Mucosa of descending colon (tissue), 3 donors: ENCODE measurements around the gene ZNF385B. TPM values are rescaled to one million over a fixed set of nuclear protein-coding genes. Genes with fewer than 3 reads are reported as not detected.

Source experiments
- ATAC-seq: fragments of 200-7000 bp; cut with Tn5 transposase; one replicate; pipeline ENCODE4 v1.9.1; 2020; ENCODE audit warnings: mild to moderate bottlenecking, moderate library complexity
- DNase-seq, 3 donors: peaks; one replicate each; pipeline ENCODE4 v3.0.0-alpha.2; 2020
- H3K36me3 ChIP-seq: fragments of 200-600 bp; one replicate; pipeline ENCODE4 v1.8.0; 2021; ENCODE audit warnings: low read depth, mild to moderate bottlenecking
- H3K4me1 ChIP-seq: fragments of 200-600 bp; one replicate; pipeline ENCODE4 v1.8.0; 2021; ENCODE audit warnings: low read depth, mild to moderate bottlenecking
- H3K4me3 ChIP-seq: fragments of 200-600 bp; one replicate; pipeline ENCODE4 v1.8.0; 2021; ENCODE audit warnings: mild to moderate bottlenecking
- H3K9me3 ChIP-seq: fragments of 200-600 bp; one replicate; pipeline ENCODE4 v1.8.0; 2021; ENCODE audit warnings: mild to moderate bottlenecking
- intact Hi-C, 2 donors: fragments of 100-400 bp; cut with DNase I in 1 of 2; cut with micrococcal nuclease in 1 of 2; formaldehyde crosslinking; loops; one replicate each; pipeline versions ENCODE4 v1.11.0 to v1.11.1; 2022; cut with DNase I, micrococcal nuclease
- total RNA-seq, 3 donors: library from RNA; stranded (reverse); fragmentation: NEBNext Ultra II Directional in 2 of 3; extraction: Animal tissue kit (Norgen Biotek cat#: 25700) in 2 of 3; gene quantifications; one replicate each; pipeline versions ENCODE4 v1.2.1 to v1.2.4, GENCODE V29; 2021 to 2023
- TF ChIP-seq, protein P1 (sequence below): fragments of 200-600 bp; IDR thresholded peaks from one replicate; pipeline ENCODE4 v1.8.0; 2022; ENCODE audit warnings: antibody characterized with exemption, mild to moderate bottlenecking
- donor health status: DM: no; HTN: no; CAD: no; lungs with moderate emphysema.
- donor health status: DM: no; HTN: no; CAD: no.
- donor health status: DM: no; HTN: yes; CAD: no.

Gene ZNF385B
- total RNA-seq, 3 donors from 2014 or later: 1.2 to 2.2 (median 1.6) TPM

DNA sequence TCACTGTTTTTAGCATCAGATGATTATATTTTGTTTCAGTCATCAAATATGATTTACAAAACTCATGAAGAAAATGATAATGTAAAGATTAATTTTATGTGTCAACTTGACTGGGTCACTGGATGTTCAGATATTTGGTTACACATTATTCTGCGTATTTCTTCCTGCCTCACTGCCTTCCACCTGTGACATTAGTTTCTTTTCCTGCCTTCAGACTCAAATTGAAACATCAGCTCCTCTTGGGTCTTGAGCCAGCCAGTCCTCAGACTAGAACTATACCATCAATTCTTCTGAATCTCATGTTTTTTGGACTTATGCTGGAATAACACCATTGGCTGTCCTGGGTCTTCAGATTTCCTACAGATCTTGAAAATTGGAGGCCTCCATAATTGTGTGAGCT is 96.7 kb downstream of the ZNF385B start:
- intact Hi-C loops: no loop called here
- TF ChIP-seq, protein P1, sequence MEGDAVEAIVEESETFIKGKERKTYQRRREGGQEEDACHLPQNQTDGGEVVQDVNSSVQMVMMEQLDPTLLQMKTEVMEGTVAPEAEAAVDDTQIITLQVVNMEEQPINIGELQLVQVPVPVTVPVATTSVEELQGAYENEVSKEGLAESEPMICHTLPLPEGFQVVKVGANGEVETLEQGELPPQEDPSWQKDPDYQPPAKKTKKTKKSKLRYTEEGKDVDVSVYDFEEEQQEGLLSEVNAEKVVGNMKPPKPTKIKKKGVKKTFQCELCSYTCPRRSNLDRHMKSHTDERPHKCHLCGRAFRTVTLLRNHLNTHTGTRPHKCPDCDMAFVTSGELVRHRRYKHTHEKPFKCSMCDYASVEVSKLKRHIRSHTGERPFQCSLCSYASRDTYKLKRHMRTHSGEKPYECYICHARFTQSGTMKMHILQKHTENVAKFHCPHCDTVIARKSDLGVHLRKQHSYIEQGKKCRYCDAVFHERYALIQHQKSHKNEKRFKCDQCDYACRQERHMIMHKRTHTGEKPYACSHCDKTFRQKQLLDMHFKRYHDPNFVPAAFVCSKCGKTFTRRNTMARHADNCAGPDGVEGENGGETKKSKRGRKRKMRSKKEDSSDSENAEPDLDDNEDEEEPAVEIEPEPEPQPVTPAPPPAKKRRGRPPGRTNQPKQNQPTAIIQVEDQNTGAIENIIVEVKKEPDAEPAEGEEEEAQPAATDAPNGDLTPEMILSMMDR: no peak
- Histone ChIP-seq H3K4me3 (no peak overlapping the region), H3K4me1 (no peaks in the 10 kb centered on the region), H3K9me3 (peaks cover 4% of the 10 kb centered on the region), H3K36me3 (no peaks in the 10 kb centered on the region)
- ATAC-seq (no peak), DNase-seq (no peak)

DNA sequence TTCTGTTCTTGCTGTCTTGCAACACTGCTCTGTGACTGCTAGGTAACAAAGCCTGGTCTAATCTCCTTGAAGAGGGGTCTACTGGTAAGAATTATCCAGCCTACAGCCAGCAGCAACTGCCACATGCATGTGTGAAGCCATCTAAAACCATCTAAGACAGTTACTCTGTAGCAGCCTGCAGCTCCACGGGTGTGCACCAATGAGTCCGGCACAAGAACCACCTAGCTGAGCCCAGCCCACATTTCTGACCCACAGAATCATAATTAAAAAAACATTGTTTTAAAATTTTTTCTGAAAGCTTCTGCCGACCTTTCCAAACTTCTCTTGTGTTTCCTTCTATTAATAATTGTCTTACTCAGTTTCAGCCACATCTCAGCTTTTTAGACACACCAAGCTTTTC is 102.8 kb downstream of the ZNF385B start:
- DNase-seq (no peak), ATAC-seq (no peak)
- Histone ChIP-seq H3K36me3 (no peaks in the 10 kb centered on the region), H3K4me3 (no peak overlapping the region), H3K9me3 (peaks cover under 1% of the 10 kb centered on the region), H3K4me1 (no peaks in the 10 kb centered on the region)
- intact Hi-C loops: no loop called here
- TF ChIP-seq, protein P1: no peak

DNA sequence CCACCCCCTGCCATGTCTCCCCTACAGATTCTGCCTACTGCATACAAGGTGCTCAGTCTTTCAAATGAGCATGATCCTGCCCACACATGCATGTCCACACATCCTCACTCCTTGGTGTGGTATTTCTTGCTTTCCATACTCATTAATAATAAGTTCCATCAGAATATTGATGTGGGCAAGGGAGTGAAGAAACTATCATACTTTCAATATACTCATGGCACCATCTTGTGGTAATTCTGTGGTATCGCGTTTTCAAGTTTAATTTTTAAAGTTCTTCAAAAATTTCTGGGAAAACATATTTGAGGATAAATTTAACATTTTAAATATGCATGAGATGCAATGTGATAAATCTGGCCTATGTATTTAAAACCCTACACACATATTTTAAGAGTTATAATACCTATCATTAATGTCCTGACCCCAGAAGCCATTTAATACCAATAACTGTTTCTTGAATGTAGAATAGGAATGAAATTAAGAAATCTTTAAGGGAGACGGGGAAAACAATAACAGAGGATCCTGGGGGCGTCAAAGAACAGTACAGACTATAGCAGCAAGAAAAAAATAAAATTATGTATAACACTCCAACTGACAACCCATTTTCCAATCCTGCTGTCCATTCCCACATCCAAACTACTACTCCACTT is 110.1 kb downstream of the ZNF385B start:
- intact Hi-C loops: no loop called here
- ATAC-seq (no peak), DNase-seq (no peak)
- Histone ChIP-seq H3K9me3 (no peaks in the 10 kb centered on the region), H3K36me3 (no peaks in the 10 kb centered on the region), H3K4me3 (no peak overlapping the region), H3K4me1 (no peaks in the 10 kb centered on the region)
- TF ChIP-seq, protein P1: peak; percentile 30

DNA sequence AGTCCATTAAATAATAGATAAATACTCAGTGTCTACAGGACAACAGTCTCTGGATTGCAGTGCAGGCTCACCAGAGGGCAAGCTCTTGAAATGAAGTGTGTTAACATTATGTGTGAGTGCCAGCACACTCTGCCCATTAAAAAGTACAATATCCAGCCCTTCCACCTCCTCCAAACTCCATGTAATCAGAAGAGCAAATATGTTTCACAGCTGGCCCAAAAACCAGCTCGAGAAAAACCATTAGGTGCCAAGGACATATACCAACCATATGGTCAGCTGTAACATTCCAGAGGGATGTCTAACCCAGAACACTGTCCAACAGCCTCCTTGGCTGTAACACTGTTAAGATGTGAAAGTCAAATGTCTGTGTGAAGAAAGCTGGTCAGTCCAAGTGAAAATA is 112.2 kb downstream of the ZNF385B start:
- TF ChIP-seq, protein P1: no peak
- intact Hi-C loops: loop anchor here in 1 of 2 donors (10.0 kb wide), 1 partner anchor 324 kb away; no protein-coding TSS in a partner anchor
- no peak for ATAC-seq

DNA sequence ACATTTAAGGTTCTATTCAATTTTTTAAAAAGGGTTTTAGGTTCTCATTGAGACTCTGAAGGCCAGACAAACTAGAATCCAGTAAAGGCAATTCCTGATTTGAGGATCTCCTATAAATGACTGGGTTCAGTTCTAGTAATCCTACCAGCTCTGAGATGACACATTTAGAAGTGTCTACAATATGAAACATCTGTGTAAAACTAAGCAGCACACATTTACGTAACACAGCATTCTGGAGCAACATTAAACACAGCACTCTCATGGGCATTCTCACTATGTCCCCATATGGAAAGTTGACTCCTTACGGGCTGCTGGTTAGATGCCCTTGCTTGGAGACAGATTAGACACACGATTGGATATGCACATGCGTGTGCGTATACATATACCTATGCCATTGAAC is 114.4 kb downstream of the ZNF385B start:
- Histone ChIP-seq H3K4me1 (no peaks in the 10 kb centered on the region), H3K9me3 (no peaks in the 10 kb centered on the region), H3K4me3 (no peak overlapping the region), H3K36me3 (no peaks in the 10 kb centered on the region)
- intact Hi-C loops: loop anchor here in 1 of 2 donors (10.0 kb wide), 1 partner anchor 322 kb away; no protein-coding TSS in a partner anchor
- no peak for ATAC-seq
- TF ChIP-seq, protein P1: no peak
- no peak for DNase-seq

More for the DNA sequence above, 112.2 kb downstream of the ZNF385B start:
- Histone ChIP-seq H3K4me1 (no peaks in the 10 kb centered on the region), H3K36me3 (no peaks in the 10 kb centered on the region), H3K4me3 (no peak overlapping the region), H3K9me3 (no peaks in the 10 kb centered on the region)
- DNase-seq: no peak
